GM19043 (cell line): ENCODE data around the gene PRKN.
A peak's percentile ranks its signal among the peaks of the same experiment; 100 is the strongest.

Source experiments
- ATAC-seq: cut with Tn5 transposase; IDR thresholded peaks from one replicate; pipeline ENCODE4 v1.9.1; 2021; ENCODE audit warnings: low read depth; ENCODE audit not compliant: unreplicated experiment

PRKN gene

DNA sequence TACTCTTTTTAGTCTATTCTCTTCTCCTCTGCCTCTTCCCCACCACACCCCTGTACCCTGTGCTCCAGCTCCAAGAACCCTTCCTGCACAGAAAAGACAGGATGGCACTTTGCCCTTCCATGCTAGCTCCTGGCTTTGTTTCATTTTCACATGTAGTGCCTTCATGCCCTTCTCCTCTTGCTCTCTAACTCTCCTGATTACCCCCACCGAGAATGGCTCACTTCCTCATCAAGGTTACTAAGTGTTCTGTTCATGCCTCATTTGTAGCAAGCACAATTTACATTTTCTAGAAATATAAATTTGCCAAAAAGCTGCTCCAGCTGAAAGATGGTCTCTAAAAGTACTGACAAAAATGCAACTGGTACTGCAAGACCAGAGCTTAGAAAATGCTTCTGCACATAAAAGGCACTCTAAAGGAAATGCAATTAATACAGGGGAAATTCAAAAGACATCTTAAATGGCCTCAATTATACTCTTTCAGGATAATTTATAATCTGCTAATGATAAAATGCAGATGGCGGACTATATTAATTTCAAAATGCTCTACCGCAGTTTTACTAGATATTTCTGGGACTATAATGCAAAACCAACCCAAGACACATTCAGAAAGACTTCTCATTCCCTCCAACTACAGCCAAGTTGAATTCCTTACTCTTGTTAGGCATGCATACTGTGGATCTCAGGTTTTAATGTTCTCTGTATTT is 570.2 kb downstream of the PRKN start:
- peak; percentile 77 for ATAC-seq

DNA sequence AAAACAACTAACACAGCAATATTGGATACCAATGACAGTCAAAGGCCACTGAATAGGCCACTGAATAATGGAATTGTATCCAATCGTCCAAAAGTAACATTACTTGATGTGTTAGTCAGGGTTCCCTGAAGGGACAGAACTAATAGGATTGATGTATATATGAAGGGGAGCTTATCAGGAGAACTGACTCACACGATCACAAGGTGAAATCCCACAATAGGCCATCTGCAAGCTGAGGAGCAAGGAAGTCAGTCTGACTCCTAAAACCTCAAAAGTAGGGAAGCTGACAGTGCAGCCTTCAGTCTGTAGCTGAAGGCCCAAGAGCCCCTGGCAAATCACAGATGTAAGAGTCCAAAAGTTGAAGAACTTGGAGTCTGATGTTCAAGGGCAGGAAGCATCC is 571.4 kb downstream of the PRKN start:
- ATAC-seq: no peak

DNA sequence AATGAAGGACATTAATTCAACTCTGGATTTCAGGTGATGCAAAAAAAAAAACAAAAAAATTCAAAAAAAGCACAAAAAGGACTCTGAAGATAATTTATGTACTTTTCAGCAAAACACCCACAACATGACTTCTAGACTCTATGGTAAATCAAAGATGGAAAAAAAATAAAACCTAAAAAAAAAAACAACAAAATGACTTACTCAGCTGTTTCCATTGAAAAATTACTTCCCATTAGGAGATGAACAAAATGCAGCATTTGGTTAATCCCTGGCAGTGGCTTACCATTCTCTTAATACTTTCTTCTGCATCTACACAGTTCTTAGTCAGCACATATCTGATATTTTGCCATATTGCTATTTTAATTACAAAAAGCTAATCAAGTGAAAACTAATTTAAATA is 572.6 kb downstream of the PRKN start:
- ATAC-seq: no peak

DNA sequence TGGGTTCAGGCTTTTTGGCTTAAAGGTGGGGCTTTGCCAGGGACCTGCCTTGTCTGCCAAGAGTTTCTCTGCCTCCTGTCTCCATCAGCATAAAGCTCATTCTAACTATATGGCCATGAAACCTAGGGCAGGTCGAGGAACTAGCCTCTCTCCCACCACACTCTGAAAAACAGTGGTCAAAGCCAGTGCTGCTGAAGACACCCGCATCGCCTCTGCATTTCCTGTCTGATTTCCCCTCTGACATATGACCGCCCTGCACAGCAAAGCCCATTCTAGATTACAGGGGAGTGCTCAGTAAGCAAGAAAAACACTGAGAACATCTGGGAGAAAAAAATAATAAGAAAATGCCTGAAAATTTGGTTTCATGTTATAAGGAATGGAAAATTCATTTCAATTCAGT is 573.6 kb downstream of the PRKN start:
- ATAC-seq: no peak

DNA sequence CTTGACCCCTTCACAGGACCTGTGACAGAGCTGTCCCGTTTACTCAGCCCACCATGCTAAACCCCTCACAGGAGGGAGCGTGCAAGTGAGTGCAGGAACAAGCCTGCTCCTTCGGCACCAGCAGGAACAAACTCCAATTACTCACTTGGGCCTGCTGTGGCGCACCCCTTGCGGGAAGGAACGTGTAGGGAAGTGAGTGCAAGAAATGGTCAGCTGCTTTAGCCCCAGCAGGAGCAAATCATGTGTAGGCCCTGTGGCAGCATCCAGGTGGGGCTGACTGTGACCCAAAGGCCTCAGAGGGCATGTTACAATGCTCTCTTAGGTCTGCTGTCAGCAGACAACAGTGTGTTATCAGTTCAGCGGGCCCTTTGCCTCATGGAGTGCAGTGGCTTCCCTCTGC is 574.4 kb downstream of the PRKN start:
- no peak for ATAC-seq

DNA sequence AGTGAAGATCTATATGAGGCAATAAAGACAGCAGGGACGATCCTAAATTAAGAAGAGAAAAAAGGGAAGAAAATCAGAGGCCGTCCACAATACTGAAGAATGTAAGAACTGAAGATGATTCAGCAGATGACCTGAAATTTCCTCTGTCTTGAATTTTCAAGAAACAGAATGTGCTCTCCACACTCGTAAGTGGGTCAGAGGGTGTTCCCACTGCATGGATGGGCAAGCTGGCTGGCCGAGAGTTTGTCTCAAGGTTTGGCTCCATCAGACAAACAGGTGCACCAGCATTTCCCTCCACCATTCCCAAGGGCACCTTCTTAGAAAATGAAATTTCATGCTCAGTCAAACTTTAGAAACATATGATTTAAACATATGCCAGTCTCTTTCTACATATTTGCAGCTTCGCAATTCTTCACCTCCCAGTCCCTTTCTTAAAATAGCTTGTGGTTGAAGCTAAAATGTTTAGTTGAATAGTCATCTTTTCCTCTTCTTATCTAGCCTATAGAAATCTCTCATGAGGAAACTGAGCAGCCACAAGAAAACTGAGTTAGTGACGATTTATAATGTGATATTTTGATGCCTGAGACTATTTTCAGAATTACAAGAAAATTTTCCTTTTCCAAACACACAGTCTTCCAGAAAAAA is 576.4 kb downstream of the PRKN start:
- ATAC-seq: no peak

DNA sequence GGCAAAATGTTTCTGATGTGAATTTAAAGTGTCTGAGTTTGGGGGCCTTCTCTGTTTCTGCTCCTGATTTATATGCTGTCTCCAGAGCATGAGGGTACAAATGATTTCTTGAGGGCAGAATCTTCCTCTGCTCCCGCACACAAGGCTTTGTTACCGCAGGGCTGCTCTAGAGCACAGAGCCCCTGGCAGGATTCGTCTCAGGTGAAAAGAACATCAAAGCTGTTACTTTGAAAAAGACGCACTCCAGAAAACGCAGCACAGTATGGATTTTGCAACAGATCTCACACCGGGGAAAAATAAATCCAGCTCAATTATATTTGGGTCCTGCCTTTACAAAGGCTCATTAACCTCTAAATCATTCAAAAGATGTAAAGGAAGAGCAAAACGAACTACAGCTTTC is 577.3 kb downstream of the PRKN start:
- no peak for ATAC-seq

DNA sequence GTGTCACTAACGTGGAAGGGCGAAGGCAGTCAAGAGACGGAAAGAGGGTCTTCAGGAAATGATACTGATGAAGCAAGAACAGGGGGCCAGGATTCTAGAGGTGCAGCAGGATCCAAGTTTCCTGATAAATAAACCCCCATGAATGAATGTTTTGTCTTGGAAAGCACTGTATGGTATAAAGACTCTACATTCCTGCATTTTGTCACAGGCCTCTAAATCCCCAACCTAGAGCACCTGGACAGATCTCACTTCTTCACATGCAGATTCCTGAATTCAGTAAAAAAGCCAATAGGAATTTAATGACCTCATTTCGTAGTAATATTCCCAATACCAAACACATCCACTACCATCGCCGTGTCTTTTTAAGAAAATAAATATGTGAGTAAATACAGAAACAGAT is 577.8 kb downstream of the PRKN start:
- no peak for ATAC-seq

DNA sequence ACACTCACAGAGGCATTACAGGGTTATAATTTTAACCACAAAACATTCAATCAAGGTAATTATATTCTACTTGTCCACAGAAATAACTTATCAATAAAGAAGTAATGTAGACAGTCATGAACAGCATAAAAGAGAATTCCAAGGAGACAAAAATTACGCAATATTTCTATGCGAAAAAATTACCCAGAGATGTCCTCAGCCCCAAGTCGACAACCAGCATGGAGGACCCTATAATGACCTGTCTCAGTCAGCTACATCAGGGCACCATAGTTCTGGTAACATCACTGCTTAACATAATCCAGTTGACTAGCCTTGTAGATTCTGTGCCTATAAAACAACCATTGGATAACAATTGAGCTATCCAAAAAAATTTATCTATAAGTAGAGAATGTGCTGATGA is 579.8 kb downstream of the PRKN start:
- ATAC-seq: no peak

DNA sequence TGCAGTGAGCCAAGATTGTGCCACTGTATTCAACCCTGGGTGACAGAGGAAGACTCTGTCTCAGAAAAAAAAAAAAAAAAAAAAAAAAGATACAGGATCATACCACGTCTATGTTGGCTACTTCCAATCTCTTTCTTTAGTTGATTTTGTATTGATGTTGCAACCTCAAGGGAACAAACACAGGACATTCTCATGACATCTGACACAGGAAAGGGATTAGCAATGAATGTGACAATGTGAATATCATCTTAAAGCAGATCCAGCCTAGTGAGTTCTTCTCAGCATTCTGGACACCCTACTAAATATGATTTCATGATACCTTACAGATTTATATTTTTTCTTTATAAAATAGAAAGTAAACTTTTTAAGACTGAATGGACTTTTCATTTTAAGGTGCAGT is 580.3 kb downstream of the PRKN start:
- ATAC-seq: no peak

DNA sequence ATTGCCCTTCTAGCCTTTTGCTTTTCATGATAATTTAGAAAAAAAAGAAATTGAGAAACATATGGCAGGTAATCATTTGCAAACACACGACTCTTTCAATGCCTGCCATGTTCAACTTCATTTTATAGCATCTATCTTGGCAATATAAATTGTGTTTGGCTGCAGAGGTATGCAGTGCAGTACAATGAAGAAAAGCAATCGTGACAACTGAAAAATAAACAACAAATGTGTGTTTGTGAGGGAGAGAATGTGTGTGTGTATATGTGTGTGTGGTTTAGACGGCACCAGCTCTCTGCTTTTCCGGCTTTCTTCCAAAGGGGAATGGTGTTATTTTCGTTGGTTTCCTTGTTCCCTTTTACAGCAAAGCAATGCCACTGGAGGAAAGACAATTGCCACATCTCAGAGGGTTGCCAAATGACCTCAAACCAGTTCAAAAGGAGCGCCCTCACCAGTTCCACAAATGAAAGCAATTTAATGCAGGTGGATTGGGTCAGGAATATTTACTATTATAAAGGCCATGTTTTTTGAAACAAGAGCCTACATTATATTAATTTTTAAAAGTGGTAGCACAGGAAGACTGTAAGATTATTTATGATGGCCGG is 587.2 kb downstream of the PRKN start:
- no peak for ATAC-seq

DNA sequence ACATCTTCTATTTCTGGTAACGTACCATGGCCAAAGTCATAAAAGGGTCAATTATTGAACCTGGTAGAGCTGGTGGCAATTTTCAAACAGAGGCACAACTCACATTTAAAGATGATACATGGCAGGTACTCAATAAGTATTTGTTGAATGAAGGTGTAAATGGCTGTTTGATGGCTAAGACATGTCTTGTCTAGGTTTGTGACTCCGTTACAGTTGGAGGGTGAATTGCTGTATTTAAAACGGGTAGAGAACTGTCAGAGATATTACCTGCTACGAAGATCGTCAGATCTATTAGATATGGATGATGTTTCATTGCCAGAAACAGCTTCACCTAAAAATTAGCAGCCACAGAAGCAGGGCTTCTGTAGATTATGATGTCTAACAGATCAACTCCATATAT is 601.9 kb downstream of the PRKN start:
- no peak for ATAC-seq

DNA sequence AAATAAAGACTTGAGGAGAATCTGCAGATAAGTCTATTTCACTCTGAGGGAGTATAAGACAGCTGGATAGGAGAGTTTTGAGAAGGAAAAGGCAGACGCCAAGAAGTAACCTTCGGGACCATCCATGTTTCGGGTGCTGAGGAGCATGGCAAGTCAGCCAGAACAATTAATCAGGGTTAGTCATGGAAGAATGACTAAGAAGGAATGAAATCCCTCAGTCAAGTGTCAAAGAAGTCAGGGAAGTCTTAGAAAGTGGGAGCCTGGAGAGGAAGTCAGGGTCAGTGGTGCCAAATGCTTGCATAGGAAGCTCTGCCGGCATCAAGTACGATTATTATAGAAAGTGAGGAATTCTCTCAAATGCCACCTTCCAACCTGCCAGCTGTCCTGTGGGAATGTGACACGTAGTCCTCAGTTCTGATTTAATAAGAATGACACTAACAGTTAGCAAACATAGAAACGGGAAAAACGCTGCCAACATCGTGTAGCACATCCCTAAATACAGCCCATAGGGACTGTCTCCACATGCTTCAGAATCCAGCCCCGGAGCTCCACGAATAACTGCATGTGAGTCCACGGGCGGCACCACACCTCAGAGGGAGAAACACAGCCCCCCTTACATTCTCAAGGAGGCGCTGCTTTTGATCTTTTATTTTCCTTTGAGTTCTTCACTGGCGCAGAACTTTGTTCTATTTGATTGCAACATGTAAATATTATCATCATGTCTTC is 602.7 kb downstream of the PRKN start:
- no peak for ATAC-seq

DNA sequence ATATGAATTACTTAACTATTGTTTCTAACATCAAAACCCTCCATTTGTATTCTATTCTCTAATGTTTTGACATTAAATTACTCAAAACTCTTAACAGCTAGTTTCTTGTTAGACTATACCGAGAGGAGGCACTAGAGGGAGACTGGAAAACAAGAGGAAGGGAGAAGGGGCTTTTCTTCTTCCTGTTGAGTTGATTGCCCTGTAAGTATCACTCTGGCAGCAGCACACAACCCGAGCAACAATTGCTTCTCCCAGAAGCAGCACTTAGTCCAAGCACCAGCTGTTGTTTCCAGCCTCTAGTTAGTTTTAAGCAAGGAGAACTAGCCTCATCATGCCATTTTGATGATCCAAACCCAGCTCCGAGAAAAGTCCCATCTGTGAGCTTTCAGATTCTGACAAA is 603.8 kb downstream of the PRKN start:
- ATAC-seq: no peak

DNA sequence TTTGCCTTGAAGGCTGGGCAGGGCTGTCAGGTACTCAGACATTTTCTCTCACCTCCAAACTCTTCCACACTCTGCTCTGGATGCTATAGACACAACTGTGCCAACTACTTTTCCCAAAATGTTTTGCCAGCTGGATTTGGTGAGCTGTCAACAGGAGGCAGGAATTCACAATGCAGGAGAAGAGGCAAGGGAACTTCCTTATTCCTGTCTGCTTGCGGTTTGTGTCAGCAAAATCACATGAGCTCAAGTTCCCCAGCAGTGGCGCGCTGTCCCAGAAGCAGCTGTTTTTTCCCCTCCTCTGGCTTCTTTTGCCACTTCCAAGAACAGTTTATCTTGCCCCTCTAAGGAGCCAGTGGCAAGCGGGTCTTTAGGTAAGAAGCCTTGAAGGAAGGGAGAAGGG is 608.2 kb downstream of the PRKN start:
- no peak for ATAC-seq

DNA sequence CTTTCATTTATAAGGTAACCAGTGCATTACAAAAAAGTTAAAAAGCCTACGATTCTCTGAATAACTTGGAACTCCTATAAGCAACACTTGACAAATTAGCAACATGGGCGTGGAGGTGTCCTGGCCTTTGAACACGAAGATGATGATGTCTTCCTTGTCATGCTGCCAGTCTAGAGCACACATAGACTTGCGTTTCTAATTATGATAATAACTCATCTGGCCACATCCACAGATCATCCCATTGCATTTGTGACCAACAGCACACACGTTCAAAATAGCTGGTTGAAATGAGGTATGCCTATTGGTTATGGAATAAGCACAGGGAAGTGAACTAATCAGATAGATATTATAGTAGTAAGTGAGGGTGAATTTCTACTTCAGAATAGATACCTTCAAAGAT is 608.9 kb downstream of the PRKN start:
- no peak for ATAC-seq

DNA sequence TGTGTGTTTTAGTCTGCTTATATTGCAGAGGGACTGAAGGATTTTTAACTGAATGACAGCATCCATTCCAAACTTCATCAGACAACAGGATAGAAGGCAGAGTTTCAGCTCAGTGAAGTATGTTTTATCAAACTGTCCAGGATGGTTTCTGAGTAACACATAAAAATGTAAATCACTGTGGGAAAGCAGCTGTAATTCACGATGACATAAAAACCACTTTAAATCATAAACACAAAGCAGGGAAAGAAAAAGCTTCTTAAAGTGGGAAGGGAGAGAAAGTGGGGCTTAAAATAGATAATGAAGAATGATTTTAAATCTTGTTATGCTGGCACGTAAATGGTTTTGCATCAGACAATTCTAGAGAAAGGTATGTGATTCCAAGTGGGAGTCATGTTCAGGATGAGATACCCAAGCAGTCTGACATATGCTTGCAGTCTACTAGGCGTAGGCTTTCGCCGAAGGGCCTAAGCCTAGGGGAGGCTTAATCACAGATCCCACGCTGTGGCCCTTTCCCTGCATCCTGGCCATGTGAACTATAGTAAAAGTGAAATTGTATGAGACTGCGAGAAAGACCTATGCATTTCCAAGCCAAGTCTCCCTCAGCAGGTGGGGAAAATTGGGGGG is 610.6 kb downstream of the PRKN start:
- ATAC-seq: no peak

DNA sequence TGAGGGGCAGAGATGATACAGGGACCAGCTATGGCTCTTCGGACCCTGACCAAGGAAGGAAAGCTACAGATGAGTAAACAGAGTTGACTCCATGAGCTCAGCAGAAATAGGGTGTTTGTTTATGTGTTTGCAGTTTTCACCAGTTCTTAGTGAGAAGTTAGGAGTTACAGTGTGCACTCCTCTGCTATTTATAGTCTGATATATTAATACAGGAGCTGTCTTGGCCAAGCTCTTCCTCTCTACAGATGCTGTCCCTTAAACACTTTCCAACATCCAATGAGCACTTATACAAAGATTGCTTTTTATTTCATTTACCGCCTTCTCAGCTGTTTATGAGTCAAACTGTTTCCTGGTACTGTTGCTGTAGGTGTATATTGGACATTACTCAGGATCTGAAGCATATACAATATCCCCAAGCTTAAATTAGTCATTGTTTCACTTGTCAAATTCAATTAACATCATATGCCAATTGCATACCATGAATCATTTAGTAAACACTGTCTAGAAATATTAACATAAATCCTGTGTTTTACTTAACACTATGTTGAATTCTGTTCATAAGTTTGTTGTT is 618.0 kb downstream of the PRKN start:
- ATAC-seq: no peak

DNA sequence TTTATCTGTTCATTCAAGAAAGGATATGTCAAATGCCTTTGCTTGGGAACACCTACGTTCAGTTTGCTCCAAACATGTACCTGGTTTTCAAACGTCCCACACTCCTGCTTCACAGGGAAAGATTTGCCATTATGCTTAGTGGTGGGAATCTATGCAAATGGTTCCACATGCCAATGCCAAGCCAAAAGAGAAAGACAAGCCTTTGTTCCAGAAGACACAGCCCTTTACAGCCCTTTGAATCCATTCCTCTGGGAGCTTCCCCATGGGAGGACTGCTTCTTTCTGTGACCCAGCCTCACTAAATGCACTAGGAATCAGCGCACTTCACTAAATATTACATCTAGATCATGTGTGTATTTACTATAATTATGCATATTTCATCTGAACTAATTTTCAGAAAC is 619.5 kb downstream of the PRKN start:
- no peak for ATAC-seq

DNA sequence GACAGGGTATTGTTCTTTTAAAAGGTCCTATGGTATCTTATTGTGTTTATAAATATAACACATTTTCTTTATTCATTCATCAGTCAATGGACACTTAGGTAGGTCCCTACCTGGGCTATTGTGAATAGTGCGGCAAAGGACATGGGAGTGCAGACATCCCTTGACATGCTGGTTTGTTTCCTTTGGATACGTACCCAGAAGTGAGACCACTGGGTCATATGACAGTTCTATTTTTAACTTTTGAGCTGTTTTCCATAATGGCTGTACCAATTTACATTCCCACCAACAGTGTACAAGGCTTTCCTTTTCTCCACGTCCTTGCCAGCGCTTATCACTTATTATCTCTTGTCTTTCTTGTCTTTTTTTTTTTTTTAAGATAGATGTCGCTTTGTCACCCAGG is 627.5 kb downstream of the PRKN start:
- no peak for ATAC-seq

DNA sequence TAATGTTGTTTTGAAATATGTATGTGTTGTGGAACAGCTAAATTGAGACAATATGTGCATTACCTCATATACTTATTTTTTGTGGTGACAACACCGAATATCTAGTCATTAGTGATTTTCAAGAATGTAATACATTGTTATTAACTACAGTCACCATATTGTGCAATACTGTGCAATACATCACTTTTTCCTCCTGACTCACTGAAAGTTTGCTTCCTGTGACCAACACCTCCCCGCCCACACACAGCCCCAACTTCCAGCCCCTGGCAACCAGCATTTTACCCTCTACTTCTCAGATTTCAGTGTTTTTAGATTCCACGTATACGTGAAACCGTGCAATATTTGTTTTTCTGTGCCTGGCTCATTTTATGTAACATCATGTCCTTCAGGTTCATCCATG is 627.9 kb downstream of the PRKN start:
- ATAC-seq: no peak
